HG03135 (cell line): Measurements from ENCODE around the gene DDC.
"Not testable (repeated sequence)": the region's sequence is repeated elsewhere in the genome, so short reads cannot be mapped to it uniquely, and the experiment has no call there.

Experiments used
- ATAC-seq: cut with Tn5 transposase; IDR thresholded peaks from one replicate; pipeline ENCODE4 v1.9.1; 2021; ENCODE audit warnings: mild to moderate bottlenecking, moderate library complexity; ENCODE audit not compliant: unreplicated experiment

DDC gene

GRCh38 chr7:50556247-50556991 is 8.8 kb downstream of the DDC start:
- no peak for ATAC-seq

- ATAC-seq: no peak
These were observed 9.5 kb downstream of the DDC start for GRCh38 chr7:50555594-50556140.

DNA sequence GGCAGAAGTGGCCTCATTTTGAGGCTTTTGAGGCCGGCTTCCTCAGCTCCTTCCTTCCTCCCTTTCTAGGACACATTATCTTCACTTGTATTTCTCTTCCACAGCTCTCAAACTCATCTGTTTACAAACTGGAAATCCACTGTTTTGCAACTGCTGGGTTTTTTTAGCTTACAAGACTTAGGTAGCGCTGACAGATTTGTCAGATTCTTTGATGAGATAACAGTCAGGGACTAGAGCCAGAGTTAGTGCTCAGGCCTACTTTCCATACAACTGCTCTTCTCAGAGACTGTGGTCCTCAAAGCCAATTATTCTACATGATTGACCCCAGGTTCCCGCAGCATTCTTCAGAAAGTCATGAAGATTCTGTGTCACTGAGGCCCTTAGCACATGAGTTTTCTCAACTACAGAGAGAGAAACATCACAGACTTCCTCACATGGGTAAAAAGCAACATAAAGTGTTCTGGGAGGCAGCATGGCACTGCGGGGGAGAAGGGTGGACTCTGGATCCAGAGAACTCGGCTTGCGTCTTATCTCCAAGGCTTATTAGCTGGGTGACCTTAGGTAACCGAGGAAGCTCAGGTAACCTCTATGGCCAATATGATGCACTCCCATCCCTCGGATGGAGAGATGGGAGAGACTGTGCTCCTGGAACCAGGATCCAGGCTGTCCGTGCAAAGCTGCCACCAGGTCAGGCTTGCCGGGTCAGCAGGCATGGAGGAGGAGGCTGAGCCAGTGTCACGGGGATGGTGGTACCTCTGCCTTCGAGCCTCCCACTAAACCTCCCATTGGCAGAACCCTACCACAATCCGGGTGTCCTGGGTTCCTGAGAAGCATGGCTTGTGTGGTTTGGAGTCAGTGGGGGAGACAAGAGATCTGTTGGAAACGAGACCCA is 10.5 kb downstream of the DDC start:
- ATAC-seq: no peak

DNA sequence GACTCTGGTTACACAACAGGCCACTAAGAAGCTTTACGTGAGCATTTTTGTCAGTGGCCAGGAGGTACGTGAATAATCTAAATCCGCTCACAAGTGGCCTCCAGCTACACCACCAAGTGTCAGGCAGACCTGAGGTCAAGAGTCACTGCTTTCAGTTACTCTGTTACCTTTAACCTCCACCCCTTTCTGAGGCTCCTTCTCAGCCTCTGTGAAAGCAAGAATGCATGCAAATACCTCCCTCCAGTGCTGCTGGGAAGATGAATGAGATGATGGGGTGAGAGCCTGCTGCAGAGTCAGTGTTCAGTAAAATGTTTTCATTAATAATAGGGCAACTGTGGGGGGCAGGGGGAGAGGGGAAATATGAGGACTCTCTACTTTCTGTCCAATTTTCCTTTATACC is 11.2 kb downstream of the DDC start:
- ATAC-seq: no peak

GRCh38 chr7:50552921-50553320 is 12.3 kb downstream of the DDC start:
- no peak for ATAC-seq

DNA sequence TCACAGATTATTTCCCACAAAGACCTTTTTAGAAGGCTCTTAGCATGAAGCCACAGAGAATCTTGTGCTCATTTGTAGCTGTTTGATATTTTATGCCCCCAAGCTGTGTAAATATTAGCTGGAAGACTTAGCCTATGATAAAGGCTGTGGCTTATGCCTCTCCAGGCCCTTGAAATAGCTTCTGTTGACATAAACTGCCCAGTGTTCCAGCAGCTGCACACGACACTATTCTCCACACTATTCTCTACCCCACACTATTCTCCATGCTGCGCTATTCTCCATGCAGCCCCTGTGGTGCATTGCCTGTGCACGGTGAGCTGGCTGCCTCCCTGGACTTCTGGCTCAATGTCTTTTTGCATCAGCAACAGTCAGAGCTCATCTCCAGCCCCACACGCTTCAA is 13.1 kb downstream of the DDC start:
- no peak for ATAC-seq

GRCh38 chr7:50545613-50546012 is 19.6 kb downstream of the DDC start:
- ATAC-seq: not testable (repeated sequence)

GRCh38 chr7:50544992-50545391 is 20.2 kb downstream of the DDC start:
- no peak for ATAC-seq

- no peak for ATAC-seq
These were observed 21.3 kb downstream of the DDC start for GRCh38 chr7:50543776-50544442.

GRCh38 chr7:50542132-50542531 is 23.1 kb downstream of the DDC start:
- ATAC-seq: no peak

- no peak for ATAC-seq
These were observed 24.2 kb downstream of the DDC start for GRCh38 chr7:50540785-50541579.

GRCh38 chr7:50539725-50540124 is 25.5 kb downstream of the DDC start:
- ATAC-seq: no peak

- ATAC-seq: no peak
These were observed 26.7 kb downstream of the DDC start for GRCh38 chr7:50538478-50538877.

DNA sequence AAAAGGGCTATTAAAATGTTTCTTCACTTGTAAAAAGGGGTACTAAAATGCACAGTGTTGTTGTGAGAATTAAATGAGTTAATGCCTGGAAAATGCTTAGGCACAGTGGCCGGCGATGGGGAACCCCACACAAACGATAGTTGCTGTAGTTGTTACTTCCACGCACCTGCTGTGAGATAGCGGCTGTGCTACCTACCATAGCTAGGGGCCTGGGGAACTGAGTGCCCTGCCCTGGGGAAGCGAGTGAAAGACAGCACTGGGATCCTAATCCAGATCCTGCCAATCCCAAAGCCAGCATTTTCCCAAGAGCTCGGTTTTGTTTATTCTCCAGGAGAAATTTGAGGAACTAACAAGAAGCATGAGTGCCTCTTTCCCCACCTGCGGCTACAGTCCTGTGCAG is 27.8 kb downstream of the DDC start:
- ATAC-seq: no peak

DNA sequence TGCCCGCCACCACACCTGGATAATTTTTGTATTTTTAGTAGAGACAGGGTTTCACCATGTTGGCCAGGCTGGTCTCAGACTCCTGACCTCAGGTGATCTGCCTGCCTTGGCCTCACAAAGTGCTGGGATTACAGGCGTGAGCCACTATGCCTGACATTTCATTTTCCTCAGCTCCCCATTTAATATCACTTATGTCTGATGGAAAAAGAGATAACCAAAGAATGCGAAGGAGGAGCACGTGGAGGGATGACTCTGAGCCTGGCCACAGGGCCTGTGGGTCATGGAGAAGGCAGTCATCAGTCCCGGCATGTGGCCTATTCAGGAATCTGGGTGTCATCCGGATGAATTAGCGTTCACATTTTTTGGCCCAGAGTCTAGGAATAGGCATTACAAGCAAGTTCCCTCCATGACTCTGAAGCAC is 29.9 kb downstream of the DDC start:
- not testable (repeated sequence) for ATAC-seq

- ATAC-seq: no peak
These were observed 30.4 kb downstream of the DDC start for GRCh38 chr7:50534690-50535290.

- ATAC-seq: no peak
These were observed 31.3 kb downstream of the DDC start for GRCh38 chr7:50533866-50534265.

DNA sequence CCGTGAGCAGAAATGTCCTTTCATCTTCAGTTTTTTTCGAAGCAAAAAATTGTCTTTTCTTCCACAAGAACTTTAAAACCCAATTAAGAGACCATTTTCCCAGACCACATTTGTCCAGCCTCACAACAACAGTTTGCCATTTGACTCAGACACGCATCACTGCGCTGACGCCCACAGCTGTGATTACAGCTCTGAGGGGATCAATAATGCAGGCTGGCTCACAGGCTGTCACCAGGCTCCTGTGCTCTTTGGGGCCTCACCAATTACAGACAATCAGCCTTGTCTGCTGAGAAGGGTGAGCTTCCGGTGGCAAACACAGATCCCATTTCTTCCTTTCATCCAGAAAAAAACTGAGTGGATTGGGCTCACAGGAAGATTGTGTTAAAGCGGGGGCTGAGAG is 33.3 kb downstream of the DDC start:
- ATAC-seq: no peak

- no peak for ATAC-seq
These were observed 33.7 kb downstream of the DDC start for GRCh38 chr7:50531401-50531911.

GRCh38 chr7:50530766-50531165 is 34.4 kb downstream of the DDC start:
- no peak for ATAC-seq
